ENCODE data around the gene OTX1. TPM values are rescaled to one million over a fixed set of nuclear protein-coding genes. Genes with fewer than 3 reads are reported as not detected.

OTX1 gene
- total RNA-seq, result not detected in 2 replicates

DNA sequence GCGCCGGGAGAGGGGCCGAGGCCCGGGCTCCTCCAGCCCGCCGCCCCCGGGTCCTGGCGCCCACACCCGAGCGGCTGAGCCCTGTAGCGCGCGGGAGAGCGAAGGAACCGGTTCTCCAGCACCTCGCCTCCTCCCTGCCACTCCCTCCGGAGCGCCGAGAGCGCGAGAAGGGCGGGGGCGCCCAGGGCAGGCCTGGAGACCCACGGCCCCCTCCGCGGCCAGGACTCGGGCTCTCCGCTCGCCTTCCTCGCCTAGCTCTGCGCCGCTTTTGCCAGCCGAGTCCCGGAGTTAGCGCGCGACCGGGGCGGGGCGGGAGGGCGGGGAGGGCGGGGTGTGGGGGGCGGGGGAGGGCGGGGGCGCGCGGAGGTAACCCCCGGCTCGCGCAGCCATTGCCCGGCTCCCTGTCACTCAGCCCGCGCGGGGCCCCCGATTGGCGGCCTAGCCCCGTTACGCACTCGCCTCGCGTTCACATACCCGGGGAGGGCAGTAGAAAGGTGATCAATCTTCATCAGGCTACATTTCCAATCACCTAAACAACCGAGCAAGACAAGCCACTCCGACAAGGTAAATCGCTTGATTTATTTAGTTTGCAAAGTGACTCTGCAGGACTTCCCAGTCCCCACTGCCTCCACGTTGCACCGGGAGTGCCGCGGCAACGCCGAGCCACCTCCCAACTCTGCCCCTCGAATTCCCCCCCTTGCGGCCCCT is at the start of gene OTX1:
Gene OTX1, plus strand, starts transcription at position 497 of the 708 bp plus-strand sequence. CDS start 2,161 bp downstream, outside the sequence.
- peak; percentile 96 for DNase-seq (ENCODE audit: insufficient read length, low spot score, missing footprints)
- Histone ChIP-seq H3K36me3 (ENCODE audit: insufficient read depth, low read length) (peaks cover 4% of the 10 kb centered on the region), H4K20me1 (ENCODE audit: insufficient read depth, low read length) (peaks cover 17% of the 10 kb centered on the region), H3K4me1 (ENCODE audit: insufficient read depth, low read length) (peaks cover 9% of the 10 kb centered on the region), H3K9me3 (ENCODE audit: low read depth, low read length) (no peaks in the 10 kb centered on the region), H3K27me3 (ENCODE audit: insufficient read depth, low read length) (peaks cover 69% of the 10 kb centered on the region), H3K4me2 (ENCODE audit: insufficient read depth, low read length) (peak within 1 kb of the TSS; percentile 86), H3K79me2 (ENCODE audit: insufficient read depth, low read length) (no peaks in the 10 kb centered on the region), H3K4me3 (ENCODE audit: insufficient read depth, low read length) (peak within 1 kb of the TSS; percentile 68), H2AFZ (ENCODE audit: low read length) (no peak within 1 kb of the TSS), H3K27ac (ENCODE audit: low read depth, low read length) (no peak within 1 kb of the TSS)
- TF ChIP-seq, protein P1, sequence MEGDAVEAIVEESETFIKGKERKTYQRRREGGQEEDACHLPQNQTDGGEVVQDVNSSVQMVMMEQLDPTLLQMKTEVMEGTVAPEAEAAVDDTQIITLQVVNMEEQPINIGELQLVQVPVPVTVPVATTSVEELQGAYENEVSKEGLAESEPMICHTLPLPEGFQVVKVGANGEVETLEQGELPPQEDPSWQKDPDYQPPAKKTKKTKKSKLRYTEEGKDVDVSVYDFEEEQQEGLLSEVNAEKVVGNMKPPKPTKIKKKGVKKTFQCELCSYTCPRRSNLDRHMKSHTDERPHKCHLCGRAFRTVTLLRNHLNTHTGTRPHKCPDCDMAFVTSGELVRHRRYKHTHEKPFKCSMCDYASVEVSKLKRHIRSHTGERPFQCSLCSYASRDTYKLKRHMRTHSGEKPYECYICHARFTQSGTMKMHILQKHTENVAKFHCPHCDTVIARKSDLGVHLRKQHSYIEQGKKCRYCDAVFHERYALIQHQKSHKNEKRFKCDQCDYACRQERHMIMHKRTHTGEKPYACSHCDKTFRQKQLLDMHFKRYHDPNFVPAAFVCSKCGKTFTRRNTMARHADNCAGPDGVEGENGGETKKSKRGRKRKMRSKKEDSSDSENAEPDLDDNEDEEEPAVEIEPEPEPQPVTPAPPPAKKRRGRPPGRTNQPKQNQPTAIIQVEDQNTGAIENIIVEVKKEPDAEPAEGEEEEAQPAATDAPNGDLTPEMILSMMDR (IDR thresholded peaks at IDR 0.05; ENCODE audit: extremely low read depth, low read depth, low read length), result no peak

DNA sequence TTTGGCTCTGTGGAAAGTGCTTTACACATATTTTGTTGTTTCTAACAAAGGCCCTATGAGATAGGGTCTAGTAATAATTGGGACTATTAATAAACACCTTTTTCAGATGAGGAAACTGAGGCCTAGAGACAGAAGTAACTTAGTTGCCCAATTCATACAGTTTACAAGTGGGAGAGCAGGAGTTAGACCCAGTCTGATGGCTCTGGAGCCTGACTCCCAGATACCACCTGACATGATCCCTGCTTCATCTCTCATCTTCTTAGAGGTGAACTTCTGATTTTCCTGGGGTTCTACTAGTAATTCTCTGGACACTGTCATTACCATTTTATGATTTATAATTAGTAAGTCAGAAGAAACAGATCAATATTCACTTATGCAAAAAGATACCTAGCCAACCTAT is 49.1 kb upstream of the OTX1 start:
- Histone ChIP-seq H3K36me3 (ENCODE audit: insufficient read depth, low read length) (peaks cover 18% of the 10 kb centered on the region), H3K4me1 (ENCODE audit: insufficient read depth, low read length) (no peaks in the 10 kb centered on the region), H3K4me2 (ENCODE audit: insufficient read depth, low read length) (no peak overlapping the region), H3K9me3 (ENCODE audit: low read depth, low read length) (no peaks in the 10 kb centered on the region), H3K4me3 (ENCODE audit: insufficient read depth, low read length) (no peak overlapping the region), H3K27ac (ENCODE audit: low read depth, low read length) (no peak overlapping the region), H2AFZ (ENCODE audit: low read length) (no peak overlapping the region), H3K79me2 (ENCODE audit: insufficient read depth, low read length) (no peaks in the 10 kb centered on the region), H3K27me3 (ENCODE audit: insufficient read depth, low read length) (no peaks in the 10 kb centered on the region), H4K20me1 (ENCODE audit: insufficient read depth, low read length) (no peaks in the 10 kb centered on the region)
- no peak for DNase-seq (ENCODE audit: insufficient read length, low spot score, missing footprints)
- TF ChIP-seq, protein P1 (IDR thresholded peaks at IDR 0.05; ENCODE audit: extremely low read depth, low read depth, low read length), result no peak

DNA sequence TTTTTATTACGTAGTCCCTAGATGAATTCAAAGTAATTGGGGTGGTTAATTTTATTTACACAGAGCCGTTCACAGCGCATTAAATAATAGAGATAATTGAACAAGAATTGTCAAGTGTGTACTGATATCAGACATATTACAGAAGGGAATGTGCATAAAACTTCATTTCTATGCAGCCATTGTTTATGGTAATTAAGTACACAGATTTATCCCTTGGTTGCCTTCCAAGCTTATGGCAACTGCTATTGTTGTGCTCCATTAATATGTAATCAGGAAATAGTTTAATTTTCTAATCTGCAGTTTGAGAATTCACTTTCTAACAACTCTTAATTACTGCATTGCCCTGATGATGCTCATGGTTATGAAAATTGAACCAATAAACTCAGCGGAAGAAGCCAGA is 47.3 kb upstream of the OTX1 start:
- H3K9me3 ChIP-seq (ENCODE audit: low read depth, low read length), result no peaks in the 10 kb centered on the region
- H3K4me1 ChIP-seq (ENCODE audit: insufficient read depth, low read length), result no peaks in the 10 kb centered on the region
- no peak overlapping the region for H3K4me2 ChIP-seq (ENCODE audit: insufficient read depth, low read length)
- no peaks in the 10 kb centered on the region for H3K27me3 ChIP-seq (ENCODE audit: insufficient read depth, low read length)
- DNase-seq (ENCODE audit: insufficient read length, low spot score, missing footprints), result no peak
- H3K4me3 ChIP-seq (ENCODE audit: insufficient read depth, low read length), result no peak overlapping the region
- peaks cover 6% of the 10 kb centered on the region for H3K36me3 ChIP-seq (ENCODE audit: insufficient read depth, low read length)
- TF ChIP-seq, protein P1 (IDR thresholded peaks at IDR 0.05; ENCODE audit: extremely low read depth, low read depth, low read length), result no peak
- no peak overlapping the region for H2AFZ ChIP-seq (ENCODE audit: low read length)
- no peak overlapping the region for H3K27ac ChIP-seq (ENCODE audit: low read depth, low read length)
- H3K79me2 ChIP-seq (ENCODE audit: insufficient read depth, low read length), result no peaks in the 10 kb centered on the region
- H4K20me1 ChIP-seq (ENCODE audit: insufficient read depth, low read length), result no peaks in the 10 kb centered on the region

DNA sequence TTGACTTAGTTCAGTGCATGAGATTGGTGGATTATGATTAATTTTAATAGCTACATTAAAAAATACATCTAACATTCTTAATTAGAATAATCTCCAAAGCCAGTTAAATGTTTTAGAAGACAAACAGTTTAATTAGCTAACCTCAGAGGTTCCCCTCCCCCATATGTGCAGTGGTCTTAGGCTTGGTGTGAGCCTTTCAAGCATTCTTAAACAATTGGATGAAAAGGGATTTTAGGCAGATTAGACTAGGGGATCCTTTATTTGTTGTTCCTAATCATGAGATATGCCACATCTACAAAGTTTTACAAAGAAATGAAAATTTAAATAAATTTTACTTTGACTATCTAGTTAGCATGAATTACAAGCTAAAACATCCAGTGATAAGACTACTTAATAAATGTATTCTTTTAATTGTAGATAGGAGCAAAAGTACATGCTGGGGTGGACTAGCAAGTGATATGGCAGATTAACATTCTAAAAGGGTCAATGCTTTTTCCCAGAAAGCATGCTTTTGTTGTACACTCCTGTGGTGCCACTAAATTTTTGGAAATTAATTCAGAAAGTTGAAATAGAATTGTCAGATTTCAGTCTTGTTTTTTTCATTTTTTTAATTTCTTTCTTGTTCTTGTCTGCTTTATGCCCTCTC is 42.7 kb upstream of the OTX1 start:
- no peak for DNase-seq (ENCODE audit: insufficient read length, low spot score, missing footprints)
- Histone ChIP-seq H3K4me3 (ENCODE audit: insufficient read depth, low read length) (no peak overlapping the region), H3K4me2 (ENCODE audit: insufficient read depth, low read length) (no peak overlapping the region), H3K79me2 (ENCODE audit: insufficient read depth, low read length) (no peaks in the 10 kb centered on the region), H3K27ac (ENCODE audit: low read depth, low read length) (no peak overlapping the region), H3K4me1 (ENCODE audit: insufficient read depth, low read length) (no peaks in the 10 kb centered on the region), H2AFZ (ENCODE audit: low read length) (no peak overlapping the region), H3K9me3 (ENCODE audit: low read depth, low read length) (no peaks in the 10 kb centered on the region), H3K27me3 (ENCODE audit: insufficient read depth, low read length) (no peaks in the 10 kb centered on the region), H4K20me1 (ENCODE audit: insufficient read depth, low read length) (no peaks in the 10 kb centered on the region), H3K36me3 (ENCODE audit: insufficient read depth, low read length) (peaks cover 9% of the 10 kb centered on the region)
- TF ChIP-seq, protein P1 (IDR thresholded peaks at IDR 0.05; ENCODE audit: extremely low read depth, low read depth, low read length), result no peak

All from osteoblast (primary cell).